Measurements from ENCODE around the gene CBX4.

- TF ChIP-seq, protein P1, sequence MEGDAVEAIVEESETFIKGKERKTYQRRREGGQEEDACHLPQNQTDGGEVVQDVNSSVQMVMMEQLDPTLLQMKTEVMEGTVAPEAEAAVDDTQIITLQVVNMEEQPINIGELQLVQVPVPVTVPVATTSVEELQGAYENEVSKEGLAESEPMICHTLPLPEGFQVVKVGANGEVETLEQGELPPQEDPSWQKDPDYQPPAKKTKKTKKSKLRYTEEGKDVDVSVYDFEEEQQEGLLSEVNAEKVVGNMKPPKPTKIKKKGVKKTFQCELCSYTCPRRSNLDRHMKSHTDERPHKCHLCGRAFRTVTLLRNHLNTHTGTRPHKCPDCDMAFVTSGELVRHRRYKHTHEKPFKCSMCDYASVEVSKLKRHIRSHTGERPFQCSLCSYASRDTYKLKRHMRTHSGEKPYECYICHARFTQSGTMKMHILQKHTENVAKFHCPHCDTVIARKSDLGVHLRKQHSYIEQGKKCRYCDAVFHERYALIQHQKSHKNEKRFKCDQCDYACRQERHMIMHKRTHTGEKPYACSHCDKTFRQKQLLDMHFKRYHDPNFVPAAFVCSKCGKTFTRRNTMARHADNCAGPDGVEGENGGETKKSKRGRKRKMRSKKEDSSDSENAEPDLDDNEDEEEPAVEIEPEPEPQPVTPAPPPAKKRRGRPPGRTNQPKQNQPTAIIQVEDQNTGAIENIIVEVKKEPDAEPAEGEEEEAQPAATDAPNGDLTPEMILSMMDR (conservative IDR thresholded peaks at IDR 0.05; ENCODE audit: low read depth, low read length): no peak
- TF ChIP-seq EZH2 (IDR thresholded peaks at IDR 0.05; ENCODE audit: low read length, unreplicated experiment) (no peak), EZH2phosphoT487 (IDR thresholded peaks at IDR 0.05; ENCODE audit: borderline replicate concordance, low read length) (no peak)
Measured at GRCh38 chr17:79835470-79835899, 3.8 kb downstream of the CBX4 start.

Measured in PC-3 (cell line).